ENCODE data around the gene HGFAC. TPM values are rescaled to one million over a fixed set of nuclear protein-coding genes. Genes with fewer than 3 reads are reported as not detected.

The HGFAC gene
- total RNA-seq, 2 donors from 2014 or later, result 0.52 TPM; not detected in 1

DNA sequence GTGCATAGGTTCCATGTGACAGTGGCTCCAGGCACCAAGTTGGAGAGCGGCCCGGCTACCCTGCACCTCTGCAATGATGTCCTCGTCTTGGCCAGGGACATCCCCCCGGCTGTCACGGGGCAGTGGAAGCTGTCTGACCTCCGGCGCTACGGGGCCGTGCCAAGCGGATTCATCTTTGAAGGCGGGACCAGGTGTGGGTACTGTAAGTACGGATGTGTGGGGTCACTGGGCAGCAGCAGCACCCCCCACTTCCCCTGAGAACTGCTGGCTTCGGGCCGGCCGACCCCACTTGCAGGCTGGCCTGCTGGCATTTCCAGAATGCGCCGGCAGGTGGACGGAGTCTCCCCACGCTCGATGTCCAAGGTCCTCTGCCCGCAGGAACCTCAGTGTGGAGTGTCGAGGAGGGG is 34.6 kb downstream of the HGFAC start:
- H3K9me3 ChIP-seq, result no peaks in the 10 kb centered on the region
- intact Hi-C loops (cut with DNase I), result no loop called here
- no peaks in the 10 kb centered on the region for H3K36me3 ChIP-seq
- H3K4me1 ChIP-seq, result no peaks in the 10 kb centered on the region
- H3K9ac ChIP-seq (ENCODE audit: low read depth in 2 of 2, low read length in 2 of 2), result no peak overlapping the region
- H3K27ac ChIP-seq, result no peak overlapping the region
- no peaks in the 10 kb centered on the region for H3K27me3 ChIP-seq
- TF ChIP-seq, protein P1, sequence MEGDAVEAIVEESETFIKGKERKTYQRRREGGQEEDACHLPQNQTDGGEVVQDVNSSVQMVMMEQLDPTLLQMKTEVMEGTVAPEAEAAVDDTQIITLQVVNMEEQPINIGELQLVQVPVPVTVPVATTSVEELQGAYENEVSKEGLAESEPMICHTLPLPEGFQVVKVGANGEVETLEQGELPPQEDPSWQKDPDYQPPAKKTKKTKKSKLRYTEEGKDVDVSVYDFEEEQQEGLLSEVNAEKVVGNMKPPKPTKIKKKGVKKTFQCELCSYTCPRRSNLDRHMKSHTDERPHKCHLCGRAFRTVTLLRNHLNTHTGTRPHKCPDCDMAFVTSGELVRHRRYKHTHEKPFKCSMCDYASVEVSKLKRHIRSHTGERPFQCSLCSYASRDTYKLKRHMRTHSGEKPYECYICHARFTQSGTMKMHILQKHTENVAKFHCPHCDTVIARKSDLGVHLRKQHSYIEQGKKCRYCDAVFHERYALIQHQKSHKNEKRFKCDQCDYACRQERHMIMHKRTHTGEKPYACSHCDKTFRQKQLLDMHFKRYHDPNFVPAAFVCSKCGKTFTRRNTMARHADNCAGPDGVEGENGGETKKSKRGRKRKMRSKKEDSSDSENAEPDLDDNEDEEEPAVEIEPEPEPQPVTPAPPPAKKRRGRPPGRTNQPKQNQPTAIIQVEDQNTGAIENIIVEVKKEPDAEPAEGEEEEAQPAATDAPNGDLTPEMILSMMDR (IDR thresholded peaks at IDR 0.05), result no peak
- no peak for DNase-seq
- no peak overlapping the region for H3K4me3 ChIP-seq

DNA sequence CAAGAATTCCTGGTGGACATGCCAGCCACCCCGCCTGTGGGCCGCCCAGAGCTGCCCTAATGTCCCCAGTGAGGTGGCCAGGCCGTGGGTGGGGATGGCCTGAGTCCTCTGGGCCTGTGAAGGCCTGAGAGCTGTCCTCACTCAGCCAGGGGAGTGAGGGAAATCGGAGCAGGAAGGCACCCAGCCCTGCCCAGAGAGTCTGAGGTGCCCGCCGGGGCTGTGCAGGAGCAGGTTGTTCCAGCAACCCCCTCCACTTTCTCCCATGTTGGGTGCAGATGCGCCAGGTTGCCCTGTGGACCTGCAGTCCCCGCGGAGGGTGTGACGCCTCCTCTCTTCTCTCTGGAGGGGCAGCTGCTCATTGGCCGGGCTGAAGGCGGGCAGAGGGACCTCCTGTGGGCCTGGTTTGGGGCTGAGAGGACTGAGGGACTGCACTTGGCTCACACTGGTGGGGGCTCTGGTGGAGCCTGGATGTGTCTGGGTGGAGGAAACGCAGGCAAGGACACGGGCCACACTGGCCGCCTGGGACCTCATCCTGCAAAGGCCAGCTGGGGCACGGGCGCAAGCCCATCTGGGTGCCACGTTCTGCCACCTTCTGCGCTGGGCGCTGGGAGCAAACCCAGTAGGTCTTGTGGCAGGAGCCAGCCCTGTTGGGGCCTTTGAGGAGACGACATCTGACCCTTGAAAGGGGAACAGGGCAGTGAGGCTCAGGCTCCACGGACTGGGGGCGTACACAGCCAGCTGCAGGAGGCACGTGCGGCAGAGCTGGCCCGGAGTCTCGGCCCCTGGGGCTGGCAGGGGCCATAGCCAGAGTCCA is 35.4 kb downstream of the HGFAC start:
- no peak overlapping the region for H3K27ac ChIP-seq
- H3K9me3 ChIP-seq, result no peaks in the 10 kb centered on the region
- H3K4me1 ChIP-seq, result no peaks in the 10 kb centered on the region
- no peak overlapping the region for H3K9ac ChIP-seq (ENCODE audit: low read depth in 2 of 2, low read length in 2 of 2)
- H3K27me3 ChIP-seq, result no peaks in the 10 kb centered on the region
- no peak for DNase-seq
- TF ChIP-seq, protein P1 (IDR thresholded peaks at IDR 0.05), result no peak
- no peaks in the 10 kb centered on the region for H3K36me3 ChIP-seq
- intact Hi-C loops (cut with DNase I), result no loop called here
- no peak overlapping the region for H3K4me3 ChIP-seq

DNA sequence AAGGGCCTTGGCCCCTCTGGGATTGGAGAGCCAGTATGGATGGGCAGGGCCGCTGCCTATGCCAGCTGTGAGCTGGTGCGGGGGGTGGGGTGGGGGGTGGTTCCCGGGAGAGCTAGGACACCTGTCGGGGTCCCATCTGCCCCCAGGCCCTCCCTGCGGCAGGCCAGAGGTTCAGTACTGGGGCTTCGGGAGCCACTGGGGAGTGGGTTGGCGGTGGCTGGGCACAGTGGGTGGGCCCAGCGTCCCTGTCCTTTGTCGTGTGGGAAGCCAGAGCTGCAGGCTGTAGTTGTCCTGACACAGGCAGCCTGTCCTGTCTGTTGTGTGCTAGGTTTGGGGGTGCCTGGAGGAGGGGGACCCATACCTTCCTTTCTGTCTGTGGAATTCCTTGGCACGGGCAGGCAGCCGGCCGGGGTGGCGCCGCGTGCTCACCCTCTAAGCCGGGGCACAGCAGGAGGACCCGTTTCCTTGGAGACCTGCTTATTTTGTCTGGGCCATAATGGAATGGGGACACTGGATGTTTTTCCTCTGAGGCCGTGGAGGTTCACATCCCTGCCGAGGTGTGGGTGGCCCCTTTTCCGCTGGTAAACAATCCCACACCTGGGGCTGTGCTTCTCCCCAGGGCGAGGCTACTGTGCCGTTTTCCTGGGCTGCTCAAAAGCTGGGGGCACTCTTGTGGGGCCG is 36.1 kb downstream of the HGFAC start:
- Histone ChIP-seq H3K27ac (no peak overlapping the region), H3K4me1 (no peaks in the 10 kb centered on the region), H3K4me3 (no peak overlapping the region), H3K9ac (ENCODE audit: low read depth in 2 of 2, low read length in 2 of 2) (no peak overlapping the region), H3K27me3 (no peaks in the 10 kb centered on the region), H3K36me3 (no peaks in the 10 kb centered on the region), H3K9me3 (no peaks in the 10 kb centered on the region)
- intact Hi-C loops (cut with DNase I), result no loop called here
- TF ChIP-seq, protein P1 (IDR thresholded peaks at IDR 0.05), result no peak
- no peak for DNase-seq

DNA sequence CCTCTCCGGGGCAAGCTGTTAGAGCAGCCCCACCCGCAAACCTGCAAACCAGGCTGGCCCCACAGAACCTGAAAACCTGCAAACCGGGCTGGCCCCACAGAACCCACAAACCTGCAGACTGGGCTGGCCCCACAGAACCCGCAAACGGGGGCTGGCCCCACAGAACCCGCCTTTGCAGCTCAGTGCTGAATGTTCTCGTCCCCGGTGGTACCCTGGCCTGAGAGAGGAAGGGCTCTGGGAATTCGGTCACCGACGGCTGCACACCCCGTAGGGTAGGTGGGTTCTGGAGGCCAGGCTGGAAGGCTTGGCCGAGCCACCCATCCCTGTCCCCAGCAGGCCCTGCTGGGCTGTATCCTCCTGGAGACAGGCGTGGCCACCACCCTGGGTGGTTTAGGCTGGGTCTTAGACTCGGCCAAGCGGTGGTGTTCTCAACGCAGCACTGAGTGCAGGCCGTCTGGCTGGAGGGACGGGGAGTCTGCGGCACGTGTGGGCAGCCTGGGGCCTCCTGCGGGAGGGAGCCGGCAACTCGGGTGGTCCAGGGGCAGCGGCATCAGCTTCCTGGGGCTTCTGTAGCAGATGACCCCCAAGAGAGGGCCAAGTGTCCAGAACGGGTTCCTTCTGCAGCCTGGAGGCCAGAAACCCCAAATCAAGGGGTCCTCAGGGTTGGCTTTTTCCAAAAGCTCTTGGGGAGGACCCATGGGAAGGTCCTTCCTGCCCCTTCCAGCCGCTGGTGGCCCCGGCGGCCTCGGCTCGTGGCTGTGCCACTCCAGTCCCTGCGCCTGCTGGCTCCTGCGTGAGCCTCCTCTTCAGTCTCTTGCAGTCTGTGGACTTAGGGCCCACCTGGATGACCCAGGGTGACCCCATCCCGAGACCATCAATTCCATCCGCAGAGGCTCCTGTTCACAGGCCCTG is 36.9 kb downstream of the HGFAC start:
- TF ChIP-seq, protein P1 (IDR thresholded peaks at IDR 0.05), result no peak
- Histone ChIP-seq H3K4me1 (no peaks in the 10 kb centered on the region), H3K4me3 (no peak overlapping the region), H3K9ac (ENCODE audit: low read depth in 2 of 2, low read length in 2 of 2) (no peak overlapping the region), H3K36me3 (no peaks in the 10 kb centered on the region), H3K27ac (no peak overlapping the region), H3K27me3 (peaks cover under 1% of the 10 kb centered on the region), H3K9me3 (no peaks in the 10 kb centered on the region)
- intact Hi-C loops (cut with DNase I), result no loop called here
- DNase-seq, result no peak
